GM06990 (cell line): Measurements from ENCODE around the gene MYO1D.

Source experiments
- DNase-seq: peaks from one replicate; pipeline ENCODE4 v3.0.0-alpha.2; 2011; ENCODE audit not compliant: insufficient read length; ENCODE audit errors: extremely low read depth
- H3K27me3 ChIP-seq: replicated peaks from 2 replicates; pipeline ENCODE4 v1.6.0; 2011; ENCODE audit warnings: low read length; ENCODE audit not compliant: control insufficient read depth, insufficient read depth
- H3K36me3 ChIP-seq: 2 replicates; pipeline ENCODE4 v1.5.1; 2011; ENCODE audit warnings: low read length; ENCODE audit not compliant: control insufficient read depth, insufficient read depth
- H3K4me3 ChIP-seq: replicated peaks from 2 replicates; pipeline ENCODE4 v1.5.1; 2011; ENCODE audit warnings: low read depth, mild to moderate bottlenecking, control low read depth, low read length
- CTCF ChIP-seq: IDR thresholded peaks from 2 replicates; pipeline ENCODE4 v1.5.1; 2011; ENCODE audit warnings: low read length, control low read depth, mild to moderate bottlenecking, inconsistent platforms; ENCODE audit not compliant: insufficient read depth, poor library complexity, severe bottlenecking

Gene MYO1D

GRCh38 chr17:32780721-32781120 lies 96.2 kb downstream of the MYO1D start:
- no peak overlapping the region for H3K4me3 ChIP-seq
- no peaks in the 10 kb centered on the region for H3K36me3 ChIP-seq
- DNase-seq = no peak
- H3K27me3 ChIP-seq = no peaks in the 10 kb centered on the region
- TF ChIP-seq CTCF = no peak

- no peaks in the 10 kb centered on the region for H3K36me3 ChIP-seq
- no peak for TF ChIP-seq CTCF
Measured at GRCh38 chr17:32777922-32778321, 99.0 kb downstream of the MYO1D start.

GRCh38 chr17:32777436-32777835 lies 99.5 kb downstream of the MYO1D start:
- Histone ChIP-seq H3K27me3 (no peaks in the 10 kb centered on the region), H3K36me3 (no peaks in the 10 kb centered on the region), H3K4me3 (no peak overlapping the region)
- DNase-seq = no peak
- no peak for TF ChIP-seq CTCF

More at GRCh38 chr17:32777922-32778321, 99.0 kb downstream of the MYO1D start:
- DNase-seq = no peak
- Histone ChIP-seq H3K4me3 (no peak overlapping the region), H3K27me3 (no peaks in the 10 kb centered on the region)

GRCh38 chr17:32774695-32775084 lies 102.2 kb downstream of the MYO1D start:
- H3K4me3 ChIP-seq = no peak overlapping the region
- TF ChIP-seq CTCF = no peak
- no peak for DNase-seq
- no peaks in the 10 kb centered on the region for H3K27me3 ChIP-seq
- H3K36me3 ChIP-seq = no peaks in the 10 kb centered on the region

- Histone ChIP-seq H3K4me3 (no peak overlapping the region), H3K36me3 (no peaks in the 10 kb centered on the region), H3K27me3 (no peaks in the 10 kb centered on the region)
- no peak for TF ChIP-seq CTCF
- DNase-seq = no peak
Measured at GRCh38 chr17:32773856-32774694, 102.8 kb downstream of the MYO1D start.
